DLD1 (cell line): ENCODE data around the gene KMT2C.

Experiments
- in situ Hi-C: cut with HindIII; loops from 2 replicates; pipeline ENCODE4 v1.10.0; 2017; ENCODE audit warnings: low sequenced_read_pairs

Gene KMT2C

DNA sequence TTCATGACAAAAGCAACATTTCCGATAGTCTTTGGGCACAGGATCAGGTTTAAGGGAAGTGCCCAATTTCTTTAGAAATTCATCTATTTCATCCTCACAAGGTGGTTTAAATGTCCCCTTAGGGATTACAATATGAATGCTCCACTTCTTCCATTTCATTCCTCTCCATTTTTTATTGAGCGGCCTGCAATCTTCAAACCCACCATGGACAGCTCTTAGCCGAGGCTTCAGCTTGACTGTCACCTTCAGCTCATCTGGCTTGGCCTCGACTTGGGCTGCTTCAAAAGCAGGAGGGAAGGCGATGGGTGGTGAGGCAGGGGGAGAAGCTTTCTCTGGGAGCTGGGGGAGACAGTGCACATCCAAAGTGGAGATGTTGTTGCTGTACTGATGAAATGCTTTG, 287.1 kb downstream of the KMT2C start:
- in situ Hi-C loops = no loop called here

- in situ Hi-C loops = no loop called here
Measured at GRCh38 chr7:152145853-152146466, 289.8 kb downstream of the KMT2C start.

DNA sequence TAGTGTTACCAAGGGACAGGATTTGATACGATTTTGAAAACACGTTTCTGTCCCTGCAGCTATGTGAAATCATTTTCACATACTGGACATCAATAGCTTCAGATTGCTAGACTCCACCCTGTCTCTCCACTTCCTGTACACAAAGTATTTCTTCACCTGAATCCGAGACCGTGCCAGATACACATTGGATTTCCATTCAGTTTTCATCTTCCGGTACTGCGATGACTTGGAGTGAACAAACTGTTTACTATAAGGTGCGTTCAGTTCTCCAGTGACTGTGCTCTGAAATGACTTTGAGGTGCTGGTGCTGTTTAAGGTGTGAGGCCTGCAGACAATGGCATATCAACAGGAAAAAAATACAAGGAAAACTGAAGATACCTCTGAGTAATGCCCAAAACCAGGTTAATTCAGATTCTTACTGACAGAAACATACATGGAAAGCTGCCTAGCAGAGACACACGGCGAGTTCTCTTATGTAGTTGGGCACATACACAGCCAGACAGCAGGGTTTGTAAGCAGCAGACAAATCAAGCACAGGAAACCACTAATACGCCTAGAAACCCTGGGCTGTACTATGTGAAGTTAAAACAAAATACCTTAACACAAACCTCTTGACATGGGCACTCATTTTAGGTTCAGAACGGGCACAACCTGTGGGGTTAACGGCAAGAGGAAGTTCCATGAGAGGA, 291.1 kb downstream of the KMT2C start:
- in situ Hi-C loops = no loop called here

DNA sequence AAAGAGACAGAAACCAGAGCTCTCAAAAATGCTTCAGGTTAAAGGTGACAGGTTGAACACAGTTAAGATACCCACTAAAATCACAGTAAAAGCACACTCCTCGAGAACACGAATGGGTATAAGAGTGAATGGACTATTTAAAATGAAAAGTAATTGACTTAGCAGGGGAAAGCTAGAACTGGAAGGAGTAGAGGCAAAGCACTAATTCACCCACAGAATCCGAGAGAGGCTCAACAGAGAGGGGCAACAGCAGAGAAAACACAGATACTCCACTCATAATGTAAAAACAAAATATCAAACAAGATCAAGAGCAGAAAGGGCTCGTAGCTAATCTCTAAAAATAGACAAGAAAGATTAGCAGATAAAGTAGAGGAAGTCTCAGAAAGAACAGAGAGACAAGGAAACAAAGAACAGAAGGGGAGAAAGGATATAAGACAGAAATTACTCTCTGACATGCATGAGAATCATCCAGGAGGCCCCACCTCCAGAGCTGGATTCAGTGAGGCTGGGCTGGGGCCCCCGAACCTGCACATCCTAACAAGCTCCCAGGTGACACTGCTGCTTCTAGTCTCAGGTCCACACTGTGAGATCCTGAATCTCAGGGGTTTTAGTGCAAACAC, 292.7 kb downstream of the KMT2C start:
- in situ Hi-C loops = no loop called here

DNA sequence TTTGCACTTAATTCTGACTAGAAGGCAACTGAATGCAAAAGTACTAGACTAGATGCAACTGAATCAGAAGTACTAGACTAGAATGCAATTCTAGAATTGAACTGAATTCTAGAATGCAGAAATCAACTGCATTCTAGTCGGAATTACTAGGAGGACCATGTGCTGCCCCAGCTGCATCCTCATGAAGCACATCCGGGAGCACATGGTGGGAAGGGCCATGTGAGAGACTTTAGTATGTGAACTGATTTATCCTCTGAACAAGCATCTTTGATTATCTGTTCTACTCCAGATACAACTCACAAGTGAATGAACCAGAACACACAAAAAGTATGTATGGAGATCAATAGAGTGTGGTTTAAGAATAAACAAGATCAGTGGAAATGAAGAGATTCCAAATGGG, 295.2 kb downstream of the KMT2C start:
- in situ Hi-C loops = no loop called here

GRCh38 chr7:152140067-152140466, 295.7 kb downstream of the KMT2C start:
- in situ Hi-C loops = no loop called here

GRCh38 chr7:152137476-152138025, 298.3 kb downstream of the KMT2C start:
- in situ Hi-C loops = no loop called here

DNA sequence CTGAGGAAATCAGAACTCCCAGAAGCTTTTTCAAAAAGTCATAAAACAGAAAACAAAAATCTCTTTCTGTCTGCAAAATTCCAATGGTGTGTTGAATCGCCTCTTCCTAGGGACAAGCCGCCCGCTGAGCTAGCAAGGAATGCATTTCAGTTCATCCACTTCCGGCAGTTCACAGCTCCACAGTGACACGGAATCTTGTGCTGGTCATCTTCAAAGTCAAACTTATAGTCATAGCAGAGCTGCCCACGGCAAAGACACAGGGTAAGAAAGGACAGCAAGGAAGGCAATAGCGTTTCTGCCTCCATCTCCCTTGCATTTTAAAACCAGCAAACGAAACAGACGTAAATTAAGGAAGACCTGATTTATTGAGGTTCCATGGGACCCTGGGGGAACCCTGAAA, 299.1 kb downstream of the KMT2C start:
- in situ Hi-C loops = no loop called here

DNA sequence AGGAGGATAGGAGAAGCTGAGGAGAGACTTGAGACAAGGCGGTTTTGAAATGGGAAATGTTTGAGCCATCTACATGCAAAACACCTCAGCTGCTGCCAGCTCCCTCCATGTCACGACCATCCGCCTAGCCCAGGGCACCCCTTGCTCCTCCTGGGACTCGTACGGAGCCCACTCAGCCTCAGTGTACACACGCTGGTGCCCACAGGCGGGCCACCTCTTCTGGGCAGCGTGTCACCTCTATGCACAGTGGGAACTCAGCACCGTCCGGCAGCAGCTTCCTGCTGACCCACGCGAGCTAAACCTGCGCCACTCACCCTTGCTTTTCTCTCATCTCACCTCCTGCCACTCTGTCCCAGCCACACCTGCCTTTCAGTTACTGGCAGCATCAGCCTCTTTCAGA, 302.0 kb downstream of the KMT2C start:
- in situ Hi-C loops = no loop called here

DNA sequence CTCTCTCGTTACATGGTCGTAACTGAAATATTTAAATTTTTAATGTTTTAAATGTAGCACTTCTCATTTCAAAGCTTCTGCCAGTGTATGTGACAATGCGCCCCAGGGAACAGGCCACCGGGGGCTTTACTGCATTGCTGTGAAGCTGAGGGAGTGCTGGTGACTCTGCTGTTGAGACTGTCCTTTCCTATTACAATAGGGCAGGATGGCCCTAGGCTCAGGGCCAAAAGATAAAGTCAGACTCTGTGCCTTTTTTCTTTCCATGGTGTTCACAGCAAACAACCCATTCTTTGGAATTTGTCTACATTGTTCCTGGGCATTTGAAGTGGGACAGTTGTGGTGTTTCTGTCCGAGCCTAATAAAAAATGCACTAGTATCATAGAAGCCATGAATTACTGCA, 303.0 kb downstream of the KMT2C start:
- in situ Hi-C loops = no loop called here

GRCh38 chr7:152131981-152132494, 303.8 kb downstream of the KMT2C start:
- in situ Hi-C loops = no loop called here

DNA sequence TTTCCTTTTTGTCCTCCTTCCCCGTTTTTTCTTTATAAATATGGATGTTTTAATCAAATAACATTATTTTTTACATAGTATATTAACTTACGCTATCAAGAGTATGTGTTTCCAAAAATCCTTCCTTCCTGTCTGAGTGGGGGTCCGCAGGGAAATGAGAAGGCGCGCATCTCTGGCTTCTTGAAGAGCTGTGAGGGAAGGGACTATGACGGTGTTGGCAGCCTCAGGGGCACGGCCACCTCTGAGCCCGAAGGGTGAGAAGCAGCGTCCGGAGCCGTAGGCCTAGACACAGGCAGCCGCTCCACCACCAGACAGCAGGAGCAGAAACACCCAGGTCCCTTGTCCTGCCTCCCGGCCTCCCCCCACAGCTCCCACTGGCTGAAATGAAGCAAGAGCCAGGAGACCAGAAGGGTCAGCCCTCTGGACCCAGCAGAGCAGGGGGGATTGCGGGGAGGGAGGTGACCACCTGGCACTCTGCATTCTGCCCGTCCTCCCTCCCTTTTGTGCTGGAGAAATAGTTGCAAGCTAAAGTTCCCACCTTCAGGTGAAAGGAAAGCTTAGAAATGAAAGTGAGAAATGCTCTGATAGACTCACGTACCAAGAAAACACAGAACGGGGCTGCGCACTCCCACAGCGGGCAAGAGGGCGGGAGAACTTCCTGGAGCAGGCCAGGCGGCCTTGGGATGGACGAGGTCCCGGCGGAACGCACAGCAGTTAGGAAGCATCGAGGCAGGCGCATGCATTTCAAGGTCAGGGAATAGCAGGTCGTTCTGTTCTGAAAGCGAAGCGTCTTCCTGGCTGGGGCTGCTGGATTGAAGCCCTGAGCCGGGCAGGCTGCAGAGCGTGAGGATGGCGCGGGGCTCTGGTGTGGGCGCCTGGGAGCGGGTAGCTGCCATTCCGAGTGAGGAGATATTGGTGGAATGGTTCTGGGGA, 304.9 kb downstream of the KMT2C start:
- in situ Hi-C loops = no loop called here

DNA sequence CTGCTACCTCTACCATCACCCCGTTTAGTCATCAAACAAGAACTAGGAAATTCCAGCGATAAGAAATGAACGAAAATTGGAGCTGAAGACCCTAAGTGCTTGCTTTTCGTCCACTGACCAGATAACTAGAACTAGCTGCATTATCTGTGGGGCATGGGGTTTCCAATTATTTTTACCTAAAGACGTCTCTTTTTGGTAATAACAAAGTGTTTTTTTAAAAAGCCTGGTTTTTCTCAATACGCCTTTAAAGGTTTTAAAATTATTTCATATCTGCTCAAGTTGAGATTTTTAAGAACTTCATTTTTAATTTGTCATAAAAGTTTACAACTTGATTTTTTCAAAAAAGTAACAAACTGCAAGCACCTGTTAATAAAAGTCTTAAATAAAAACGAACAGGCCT, 306.1 kb downstream of the KMT2C start:
- in situ Hi-C loops = no loop called here

GRCh38 chr7:152128741-152129461, 306.9 kb downstream of the KMT2C start:
- in situ Hi-C loops = no loop called here

- in situ Hi-C loops = no loop called here
Measured at GRCh38 chr7:152128252-152128651, 307.6 kb downstream of the KMT2C start.

DNA sequence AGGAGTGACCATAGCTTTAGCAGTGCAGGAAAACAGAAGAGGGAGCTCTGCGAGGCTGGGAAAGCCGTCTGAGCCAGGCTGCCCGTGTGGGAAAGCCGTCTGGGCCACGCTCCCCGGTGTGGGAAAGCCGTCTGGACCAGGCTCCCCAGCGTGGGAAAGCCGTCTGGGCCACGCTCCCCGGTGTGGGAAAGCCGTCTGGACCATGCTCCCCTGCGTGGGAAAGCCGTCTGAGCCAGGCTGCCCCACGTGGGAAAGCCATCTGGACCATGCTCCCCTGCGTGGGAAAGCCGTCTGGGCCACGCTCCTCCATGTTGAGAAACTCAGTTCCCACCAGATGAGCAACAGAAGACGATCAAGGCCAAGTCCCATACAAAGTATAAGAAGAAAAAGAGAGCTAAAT, 308.6 kb downstream of the KMT2C start:
- in situ Hi-C loops = no loop called here

GRCh38 chr7:152126741-152127140, 309.1 kb downstream of the KMT2C start:
- in situ Hi-C loops = no loop called here

GRCh38 chr7:152122540-152122939, 313.3 kb downstream of the KMT2C start:
- in situ Hi-C loops = no loop called here

- in situ Hi-C loops = no loop called here
Measured at GRCh38 chr7:152121432-152121831, 314.4 kb downstream of the KMT2C start.

DNA sequence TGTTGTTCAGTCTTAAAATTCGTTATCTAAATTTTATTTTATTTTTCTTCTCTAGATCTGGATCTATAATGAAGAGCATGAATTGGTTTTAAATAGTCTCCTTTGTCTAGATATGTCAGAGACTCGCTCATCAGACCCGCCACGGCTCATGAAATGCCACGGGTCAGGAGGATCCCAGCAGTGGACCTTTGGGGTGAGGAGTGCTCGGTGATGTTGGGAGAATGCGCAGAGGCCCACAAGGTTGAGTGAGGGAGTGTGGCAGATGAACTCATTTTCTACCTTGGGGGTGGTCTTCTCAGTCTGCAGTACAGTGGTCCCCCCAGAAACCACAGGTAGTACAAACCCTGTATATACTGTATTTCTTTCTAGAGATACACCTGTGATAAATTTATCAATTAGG, 315.0 kb downstream of the KMT2C start:
- in situ Hi-C loops = no loop called here
